ENCODE measurements around the gene PPFIBP2. TPM values are rescaled to one million over a fixed set of nuclear protein-coding genes. Genes with fewer than 3 reads are reported as not detected.

PPFIBP2 gene
- total RNA-seq, 3 donors from 2014 or later: 2.6 to 5.4 (median 3.5) TPM

- Mint-ChIP-seq H3K27me3 (ENCODE audit: low read depth) (no peaks in the 10 kb centered on the region), H3K36me3 (ENCODE audit: insufficient read depth) (peaks cover 2% of the 10 kb centered on the region), H3K4me1 (ENCODE audit: low read depth) (peaks cover 19% of the 10 kb centered on the region), H3K9me3 (no peaks in the 10 kb centered on the region), H3K4me3 (no peak overlapping the region)
- ATAC-seq (no peak), DNase-seq (no peak)
Observed at GRCh38 chr11:7593481-7593880, 79.7 kb downstream of the PPFIBP2 start.

GRCh38 chr11:7595016-7595866 is 81.4 kb downstream of the PPFIBP2 start:
- peaks cover under 1% of the 10 kb centered on the region for H3K36me3 Mint-ChIP-seq (ENCODE audit: insufficient read depth)
- no peaks in the 10 kb centered on the region for H3K27me3 Mint-ChIP-seq (ENCODE audit: low read depth)
- H3K4me1 Mint-ChIP-seq (ENCODE audit: low read depth): peaks cover 19% of the 10 kb centered on the region
- no peaks in the 10 kb centered on the region for H3K9me3 Mint-ChIP-seq
- ATAC-seq: no peak
- no peak overlapping the region for H3K4me3 Mint-ChIP-seq
- DNase-seq: no peak

DNA sequence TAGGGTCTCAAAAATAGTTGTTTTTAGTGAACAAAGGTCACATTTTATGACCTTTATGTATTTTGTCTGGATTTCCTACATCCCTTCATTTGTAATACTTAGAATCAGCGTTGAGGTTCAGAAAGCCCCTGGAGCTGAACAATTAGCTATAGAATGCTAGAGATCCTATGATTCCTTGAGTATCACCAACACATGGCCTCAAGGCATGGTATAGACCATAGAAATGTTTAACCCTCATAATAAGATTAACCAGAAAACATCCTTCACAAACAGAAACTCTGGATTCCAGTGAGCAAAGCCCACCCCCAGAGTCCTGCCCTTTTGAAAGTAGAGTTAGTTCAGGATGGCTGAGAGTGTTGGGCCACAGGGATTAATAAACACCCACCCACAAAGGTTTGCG is 82.2 kb downstream of the PPFIBP2 start:
- H3K4me1 Mint-ChIP-seq (ENCODE audit: low read depth): peaks cover 19% of the 10 kb centered on the region

GRCh38 chr11:7596975-7597391 is 83.2 kb downstream of the PPFIBP2 start:
- no peaks in the 10 kb centered on the region for H3K9me3 Mint-ChIP-seq
- DNase-seq (no peak), ATAC-seq (no peak)
- H3K4me3 Mint-ChIP-seq: no peak overlapping the region
- peaks cover 2% of the 10 kb centered on the region for H3K36me3 Mint-ChIP-seq (ENCODE audit: insufficient read depth)
- H3K4me1 Mint-ChIP-seq (ENCODE audit: low read depth): peaks cover 12% of the 10 kb centered on the region
- no peaks in the 10 kb centered on the region for H3K27me3 Mint-ChIP-seq (ENCODE audit: low read depth)

More for the DNA sequence above, 82.2 kb downstream of the PPFIBP2 start:
- Mint-ChIP-seq H3K4me3 (no peak overlapping the region), H3K36me3 (ENCODE audit: insufficient read depth) (peaks cover 2% of the 10 kb centered on the region), H3K27me3 (ENCODE audit: low read depth) (no peaks in the 10 kb centered on the region), H3K9me3 (no peaks in the 10 kb centered on the region)
- ATAC-seq (no peak), DNase-seq (no peak)

DNA sequence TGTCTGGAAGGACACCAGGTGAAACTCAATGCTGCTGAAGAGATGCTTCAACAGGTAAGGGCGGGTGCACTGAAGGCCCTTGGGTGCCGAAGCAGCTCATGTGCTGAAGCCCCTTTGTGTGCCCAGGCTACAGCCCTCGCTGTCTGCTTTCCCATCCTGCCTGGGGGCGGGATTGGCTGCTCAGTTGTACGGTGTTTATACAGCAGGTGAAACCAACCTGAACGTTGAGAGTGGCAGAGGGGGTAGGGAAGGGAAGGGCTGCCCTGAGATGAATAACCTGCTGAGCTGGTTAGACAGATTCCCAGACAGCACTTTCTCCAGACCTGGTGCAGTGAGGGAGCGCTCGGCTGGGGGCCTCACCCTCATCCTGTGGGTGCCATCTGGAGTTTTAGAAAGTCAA is 83.8 kb downstream of the PPFIBP2 start:
- DNase-seq: no peak
- Mint-ChIP-seq H3K4me3 (no peak overlapping the region), H3K27me3 (ENCODE audit: low read depth) (no peaks in the 10 kb centered on the region), H3K36me3 (ENCODE audit: insufficient read depth) (peaks cover 2% of the 10 kb centered on the region), H3K9me3 (no peaks in the 10 kb centered on the region), H3K4me1 (ENCODE audit: low read depth) (peaks cover 6% of the 10 kb centered on the region)
- no peak for ATAC-seq

- Mint-ChIP-seq H3K27me3 (ENCODE audit: low read depth) (no peaks in the 10 kb centered on the region), H3K4me1 (ENCODE audit: low read depth) (no peaks in the 10 kb centered on the region), H3K9me3 (no peaks in the 10 kb centered on the region), H3K36me3 (ENCODE audit: insufficient read depth) (peaks cover 2% of the 10 kb centered on the region), H3K4me3 (no peak overlapping the region)
- DNase-seq (no peak), ATAC-seq (no peak)
Observed at GRCh38 chr11:7599209-7599608, 85.4 kb downstream of the PPFIBP2 start.

- Mint-ChIP-seq H3K9me3 (no peaks in the 10 kb centered on the region), H3K4me1 (ENCODE audit: low read depth) (no peaks in the 10 kb centered on the region), H3K27me3 (ENCODE audit: low read depth) (no peaks in the 10 kb centered on the region), H3K4me3 (no peak overlapping the region), H3K36me3 (ENCODE audit: insufficient read depth) (peaks cover 2% of the 10 kb centered on the region)
- no peak for ATAC-seq
- no peak for DNase-seq
Observed at GRCh38 chr11:7600205-7600775, 86.5 kb downstream of the PPFIBP2 start.

GRCh38 chr11:7603031-7603781 is 89.4 kb downstream of the PPFIBP2 start:
- Mint-ChIP-seq H3K27me3 (ENCODE audit: low read depth) (no peaks in the 10 kb centered on the region), H3K4me1 (ENCODE audit: low read depth) (no peaks in the 10 kb centered on the region), H3K9me3 (no peaks in the 10 kb centered on the region), H3K4me3 (no peak overlapping the region), H3K36me3 (ENCODE audit: insufficient read depth) (peaks cover 2% of the 10 kb centered on the region)
- no peak for ATAC-seq
- DNase-seq: no peak

GRCh38 chr11:7604331-7604955 is 90.6 kb downstream of the PPFIBP2 start:
- DNase-seq (no peak), ATAC-seq (no peak)
- Mint-ChIP-seq H3K9me3 (no peaks in the 10 kb centered on the region), H3K27me3 (ENCODE audit: low read depth) (no peaks in the 10 kb centered on the region), H3K4me3 (no peak overlapping the region), H3K4me1 (ENCODE audit: low read depth) (no peaks in the 10 kb centered on the region), H3K36me3 (ENCODE audit: insufficient read depth) (peaks cover 2% of the 10 kb centered on the region)

GRCh38 chr11:7605186-7605943 is 91.6 kb downstream of the PPFIBP2 start:
- Mint-ChIP-seq H3K4me3 (no peak overlapping the region), H3K4me1 (ENCODE audit: low read depth) (no peaks in the 10 kb centered on the region), H3K27me3 (ENCODE audit: low read depth) (no peaks in the 10 kb centered on the region), H3K36me3 (ENCODE audit: insufficient read depth) (peaks cover 3% of the 10 kb centered on the region), H3K9me3 (no peaks in the 10 kb centered on the region)
- no peak for ATAC-seq
- no peak for DNase-seq

- H3K4me3 Mint-ChIP-seq: no peak overlapping the region
- H3K36me3 Mint-ChIP-seq (ENCODE audit: insufficient read depth): peaks cover 10% of the 10 kb centered on the region
- no peak for DNase-seq
- no peak for ATAC-seq
- no peaks in the 10 kb centered on the region for H3K4me1 Mint-ChIP-seq (ENCODE audit: low read depth)
- H3K27me3 Mint-ChIP-seq (ENCODE audit: low read depth): no peaks in the 10 kb centered on the region
- no peaks in the 10 kb centered on the region for H3K9me3 Mint-ChIP-seq
Observed at GRCh38 chr11:7606496-7606895, 92.7 kb downstream of the PPFIBP2 start.

GRCh38 chr11:7609015-7609414 is 95.2 kb downstream of the PPFIBP2 start:
- Mint-ChIP-seq H3K9me3 (no peaks in the 10 kb centered on the region), H3K36me3 (ENCODE audit: insufficient read depth) (peaks cover 10% of the 10 kb centered on the region), H3K4me1 (ENCODE audit: low read depth) (no peaks in the 10 kb centered on the region), H3K27me3 (ENCODE audit: low read depth) (no peaks in the 10 kb centered on the region), H3K4me3 (no peak overlapping the region)
- DNase-seq (no peak), ATAC-seq (no peak)

GRCh38 chr11:7609521-7609920 is 95.7 kb downstream of the PPFIBP2 start:
- no peak for ATAC-seq
- Mint-ChIP-seq H3K4me3 (no peak overlapping the region), H3K27me3 (ENCODE audit: low read depth) (no peaks in the 10 kb centered on the region), H3K9me3 (no peaks in the 10 kb centered on the region), H3K36me3 (ENCODE audit: insufficient read depth) (peaks cover 10% of the 10 kb centered on the region), H3K4me1 (ENCODE audit: low read depth) (no peaks in the 10 kb centered on the region)
- no peak for DNase-seq

- no peaks in the 10 kb centered on the region for H3K9me3 Mint-ChIP-seq
- H3K4me1 Mint-ChIP-seq (ENCODE audit: low read depth): no peaks in the 10 kb centered on the region
- no peaks in the 10 kb centered on the region for H3K27me3 Mint-ChIP-seq (ENCODE audit: low read depth)
- ATAC-seq: no peak
- H3K4me3 Mint-ChIP-seq: no peak overlapping the region
- H3K36me3 Mint-ChIP-seq (ENCODE audit: insufficient read depth): peaks cover 10% of the 10 kb centered on the region
- DNase-seq: no peak
Observed at GRCh38 chr11:7610393-7610792, 96.6 kb downstream of the PPFIBP2 start.

Data from activated T-cell treated with anti-CD3 and anti-CD28 coated beads, Interleukin-2, amount 50 U/mL, for 4 hours (primary cell).